ENCODE data around the gene ALOXE3.

GRCh38 chr17:8122422-8122923 is 4.2 kb upstream of the ALOXE3 start:
- TF ChIP-seq CTCF (IDR thresholded peaks at IDR 0.05) (no peak), EZH2 (IDR thresholded peaks at IDR 0.05) (no peak), EZH2phosphoT487 (IDR thresholded peaks at IDR 0.05) (no peak)

Measured in neural progenitor cell (in vitro differentiated cells).